ENCODE data around the gene DUSP28. TPM values are rescaled to one million over a fixed set of nuclear protein-coding genes. Genes with fewer than 3 reads are reported as not detected.
"Not testable (repeated sequence)": the region's sequence is repeated elsewhere in the genome, so short reads cannot be mapped to it uniquely, and the experiment has no call there.

Gene DUSP28, protein sequence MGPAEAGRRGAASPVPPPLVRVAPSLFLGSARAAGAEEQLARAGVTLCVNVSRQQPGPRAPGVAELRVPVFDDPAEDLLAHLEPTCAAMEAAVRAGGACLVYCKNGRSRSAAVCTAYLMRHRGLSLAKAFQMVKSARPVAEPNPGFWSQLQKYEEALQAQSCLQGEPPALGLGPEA
- 8.2 and 11.3 TPM in 2 replicates for polyA plus RNA-seq (2014; cell fraction: cytosol; rRNA removed)
- polyA plus RNA-seq (2014; cell fraction: nucleus; rRNA removed) = 3.3 and 6.3 TPM in 2 replicates

DNA sequence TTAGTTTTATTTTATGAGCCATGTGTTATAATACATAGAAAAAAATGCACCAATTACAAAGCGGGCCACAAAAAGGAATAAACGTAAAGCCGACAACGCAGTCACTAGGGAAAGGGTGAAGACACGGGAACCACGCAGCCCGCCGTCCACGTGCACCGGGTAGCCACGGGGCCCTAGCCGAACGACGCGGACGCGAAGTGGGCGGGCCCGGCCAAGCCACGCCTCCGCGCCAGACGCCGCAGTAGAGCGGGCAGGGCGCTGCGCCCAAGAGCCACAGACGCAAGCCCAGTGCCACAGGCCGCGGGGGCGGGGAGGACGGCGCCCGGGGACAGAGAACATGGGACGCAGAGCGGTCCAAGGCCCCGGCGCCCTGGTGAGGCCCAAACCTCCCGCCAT is at the start of gene DUSP28:
Gene DUSP28, plus strand, starts transcription at position 274 of the 396 bp plus-strand sequence. CDS start 328 bp downstream, outside the sequence.
- DNase-seq (ENCODE audit: low spot score) = peak; percentile 87

DNA sequence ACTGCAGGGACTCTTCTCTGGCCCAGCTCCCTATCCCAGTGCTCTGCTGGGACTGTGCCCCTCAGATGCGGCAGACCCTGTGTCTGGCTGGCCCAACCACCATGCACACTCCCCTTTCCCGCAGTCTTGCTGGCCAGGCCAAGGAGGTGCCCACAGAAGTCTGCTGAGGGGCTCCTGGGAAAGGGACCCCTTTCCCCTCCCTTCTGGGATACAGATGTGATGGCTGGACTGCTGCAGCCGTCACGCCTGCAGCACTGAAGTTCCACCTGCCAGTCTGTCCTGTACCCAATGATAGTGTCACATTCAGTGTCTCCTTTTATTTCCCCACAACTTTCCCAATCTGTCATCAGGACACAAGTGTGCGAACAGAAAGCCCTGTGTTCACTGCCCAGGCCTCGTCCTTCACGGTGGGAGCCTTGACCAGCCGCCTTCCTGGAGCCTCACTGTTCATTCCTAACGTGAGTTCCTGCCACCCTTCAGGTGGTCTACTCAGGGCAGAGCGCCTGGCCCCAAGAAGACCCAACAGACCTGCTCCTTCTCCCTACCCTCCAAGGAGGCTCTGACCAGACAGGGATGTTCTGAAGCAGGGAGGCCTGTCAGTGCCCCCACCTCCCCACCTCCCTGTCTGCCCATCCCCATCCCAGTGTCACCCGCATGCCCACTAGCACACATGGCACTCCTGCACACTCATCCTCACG is 49.5 kb upstream of the DUSP28 start:
- DNase-seq (ENCODE audit: low spot score) = no peak

DNA sequence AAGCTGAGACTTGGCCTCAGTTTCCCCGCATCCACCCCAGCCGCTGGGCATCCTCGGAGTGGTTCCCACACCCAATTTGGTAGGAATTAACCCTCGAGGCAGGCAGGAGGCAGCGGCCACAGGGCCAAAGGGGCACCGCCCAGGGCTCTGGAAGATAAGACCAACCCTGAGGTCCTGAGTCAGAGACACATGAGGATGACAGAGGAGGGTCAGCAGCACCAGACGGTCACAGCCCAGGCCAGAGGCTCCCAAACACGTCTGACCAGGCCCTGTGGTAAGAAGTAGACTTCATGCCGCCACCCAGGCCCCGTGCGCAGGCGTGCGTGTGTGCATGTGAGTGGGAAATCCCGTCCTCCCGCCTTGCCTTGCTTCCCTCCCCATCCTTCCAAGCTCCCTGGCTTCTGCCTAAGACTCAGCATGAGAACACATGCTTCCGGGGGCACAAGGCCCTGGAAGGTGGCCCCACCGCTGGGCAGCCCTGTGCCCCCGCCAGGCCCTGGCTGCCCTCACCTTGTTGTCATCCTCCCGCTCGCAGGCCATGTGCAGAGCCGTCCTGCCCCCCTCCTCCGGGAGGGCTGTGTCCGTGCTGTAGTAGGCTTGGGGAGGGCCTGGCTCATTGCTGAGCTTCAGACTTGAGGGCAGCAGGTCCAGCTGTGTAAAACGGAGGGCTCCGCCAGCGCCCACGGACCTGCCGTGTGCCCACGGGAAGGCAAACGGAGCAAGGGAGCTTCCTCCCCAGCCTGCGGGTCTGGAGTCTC is 48.6 kb upstream of the DUSP28 start:
- no peak for DNase-seq (ENCODE audit: low spot score)

DNA sequence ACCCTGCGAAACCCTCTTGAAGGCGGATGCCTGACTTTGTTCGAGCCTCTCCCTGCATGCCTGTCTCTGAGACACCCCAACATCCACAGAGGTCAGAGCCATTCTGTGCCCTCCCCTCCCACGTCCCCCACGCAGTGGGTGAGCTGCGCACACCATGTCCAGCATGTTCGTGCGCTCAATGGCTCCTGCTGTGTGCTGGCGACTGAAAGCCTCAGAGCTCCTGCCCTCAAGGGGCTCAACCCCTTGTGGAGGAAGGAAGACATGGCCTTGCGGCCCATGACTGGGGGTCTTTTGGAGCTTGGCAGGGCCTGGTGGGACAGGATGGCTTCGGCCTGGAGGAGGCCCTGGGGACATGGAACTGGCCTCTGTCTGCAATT is 48.1 kb upstream of the DUSP28 start:
- DNase-seq (ENCODE audit: low spot score) = no peak

DNA sequence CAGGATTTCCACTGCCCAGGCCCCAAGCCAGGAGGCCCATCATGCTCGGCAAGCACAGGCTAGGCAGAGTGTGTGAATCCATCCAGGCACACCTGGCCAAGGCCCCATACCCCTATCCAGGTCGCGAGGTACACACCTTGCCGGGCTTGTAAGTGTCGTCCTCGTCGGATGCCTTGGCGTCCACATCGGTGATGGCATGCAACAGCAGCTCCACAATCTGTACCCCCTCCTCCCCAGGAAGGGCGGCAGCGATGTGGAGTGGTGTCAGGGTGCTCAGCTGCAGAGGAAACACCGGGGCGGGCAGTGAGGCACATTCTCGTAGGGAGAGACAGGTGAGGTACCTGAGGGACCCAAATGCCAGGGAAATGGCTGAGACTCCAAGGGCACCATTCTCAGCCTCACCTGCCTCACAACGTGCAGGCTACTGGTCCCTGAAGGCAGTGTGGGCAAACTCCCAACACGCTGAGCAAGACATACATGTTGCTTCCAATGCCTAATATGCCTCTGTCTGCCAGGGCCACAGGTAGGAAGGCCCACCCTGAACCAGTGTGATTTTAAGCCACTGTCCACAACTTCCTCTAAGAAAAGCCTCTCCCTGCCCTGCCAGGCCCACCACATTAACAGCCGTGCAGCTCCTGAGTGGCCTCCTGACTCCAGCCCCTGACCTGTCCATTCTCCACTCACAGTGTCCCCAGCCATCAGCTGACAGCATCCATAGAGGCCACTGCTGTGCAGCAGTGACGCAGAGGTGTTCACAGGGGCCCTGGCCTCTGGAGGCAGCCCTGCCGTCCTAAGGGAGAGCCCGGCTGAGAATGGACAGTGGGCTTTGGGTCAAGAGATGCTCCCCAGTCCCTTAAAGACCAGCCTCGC is 47.3 kb upstream of the DUSP28 start:
- DNase-seq (ENCODE audit: low spot score) = no peak

DNA sequence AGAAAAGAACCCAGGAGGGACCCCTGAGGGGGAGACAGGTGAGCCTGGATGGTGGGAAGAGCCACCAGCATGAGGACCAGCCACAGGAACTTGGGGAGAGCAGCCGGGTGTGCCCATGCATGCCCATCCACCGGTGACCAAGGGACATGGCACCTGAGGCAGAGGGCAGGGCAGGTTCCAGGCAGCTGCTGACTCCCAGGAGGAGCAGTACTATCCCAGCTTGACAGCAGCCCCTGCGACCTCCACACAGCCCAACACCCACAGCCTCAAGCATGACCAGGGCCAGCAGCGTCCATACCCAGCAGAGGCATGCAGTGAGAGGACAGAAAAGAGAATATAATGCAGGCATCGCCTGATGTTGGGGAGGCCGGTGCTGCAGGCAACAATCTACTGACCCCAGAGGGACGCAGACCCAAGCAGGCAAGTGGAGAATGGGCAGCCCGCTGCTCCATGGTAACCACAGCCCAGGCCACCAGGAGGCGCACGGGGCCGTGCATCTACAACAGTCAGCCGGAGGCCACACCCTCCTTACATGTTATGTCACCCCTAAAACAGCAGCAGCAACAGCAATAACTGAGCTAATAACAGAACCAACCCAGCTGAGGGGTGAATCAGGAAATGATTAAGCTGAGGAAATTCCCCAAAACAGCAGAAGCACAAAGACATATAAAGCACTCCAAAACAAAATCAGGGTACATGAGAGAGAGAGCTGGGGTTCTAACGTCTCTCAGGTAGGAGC is 46.4 kb upstream of the DUSP28 start:
- peak; percentile 23 for DNase-seq (ENCODE audit: low spot score)

DNA sequence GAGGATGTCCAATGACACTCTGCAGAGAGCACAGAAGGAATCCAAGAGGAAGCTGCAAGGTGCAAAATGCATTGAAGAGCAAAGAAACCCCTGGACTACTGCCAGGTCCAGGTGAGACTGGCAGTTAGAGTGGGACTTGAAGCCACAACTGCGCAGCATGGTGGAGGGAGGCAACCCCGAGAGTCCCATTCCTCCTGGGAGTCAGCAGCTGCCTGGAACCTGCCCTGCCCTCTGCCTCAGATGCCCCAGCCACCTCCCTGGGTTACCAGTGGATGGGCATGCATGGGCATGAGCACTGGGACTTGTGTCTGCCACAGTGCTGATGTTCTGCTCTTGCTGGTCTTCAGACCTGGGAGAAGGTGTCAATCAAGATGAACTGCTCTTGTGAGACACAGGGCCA is 45.5 kb upstream of the DUSP28 start:
- no peak for DNase-seq (ENCODE audit: low spot score)

DNA sequence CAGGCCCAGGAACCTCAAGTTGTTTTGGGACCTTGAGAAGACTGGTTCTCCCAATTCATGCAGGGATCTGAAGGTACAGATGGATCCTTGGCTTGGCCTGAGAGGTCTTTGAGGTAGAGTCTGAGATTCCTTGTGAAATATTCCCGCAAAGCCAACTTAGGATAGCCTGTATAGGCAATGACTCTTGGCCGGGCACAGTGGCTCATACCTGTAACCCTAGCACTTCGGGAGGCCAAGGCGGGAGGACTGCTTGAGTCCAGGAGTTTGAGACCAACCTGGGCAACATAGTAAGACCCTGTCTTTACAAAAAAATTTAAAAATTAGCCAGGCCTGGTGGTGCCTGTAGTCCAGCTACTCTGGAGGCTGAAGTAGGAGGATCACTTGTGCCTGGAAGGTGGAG is 42.8 kb upstream of the DUSP28 start:
- no peak for DNase-seq (ENCODE audit: low spot score)

DNA sequence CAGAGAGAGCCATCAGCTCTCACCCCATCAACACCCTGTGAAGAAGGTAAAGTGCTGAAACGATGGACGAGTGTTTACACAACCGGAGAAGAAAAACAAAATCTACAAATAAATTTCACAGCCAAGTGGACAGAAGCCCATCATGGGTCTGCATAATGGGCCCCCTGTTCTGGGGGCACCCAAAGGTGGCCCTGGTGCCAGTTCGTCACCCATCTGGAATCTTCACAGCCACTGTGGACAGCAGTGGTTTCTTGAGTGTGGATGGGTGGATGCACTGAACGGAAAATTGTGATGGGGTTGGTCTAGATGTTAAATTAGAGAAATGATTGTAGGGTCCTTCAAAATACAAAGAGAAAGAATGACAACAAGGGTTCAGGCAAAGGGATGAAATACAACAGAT is 41.2 kb upstream of the DUSP28 start:
- DNase-seq (ENCODE audit: low spot score) = no peak

DNA sequence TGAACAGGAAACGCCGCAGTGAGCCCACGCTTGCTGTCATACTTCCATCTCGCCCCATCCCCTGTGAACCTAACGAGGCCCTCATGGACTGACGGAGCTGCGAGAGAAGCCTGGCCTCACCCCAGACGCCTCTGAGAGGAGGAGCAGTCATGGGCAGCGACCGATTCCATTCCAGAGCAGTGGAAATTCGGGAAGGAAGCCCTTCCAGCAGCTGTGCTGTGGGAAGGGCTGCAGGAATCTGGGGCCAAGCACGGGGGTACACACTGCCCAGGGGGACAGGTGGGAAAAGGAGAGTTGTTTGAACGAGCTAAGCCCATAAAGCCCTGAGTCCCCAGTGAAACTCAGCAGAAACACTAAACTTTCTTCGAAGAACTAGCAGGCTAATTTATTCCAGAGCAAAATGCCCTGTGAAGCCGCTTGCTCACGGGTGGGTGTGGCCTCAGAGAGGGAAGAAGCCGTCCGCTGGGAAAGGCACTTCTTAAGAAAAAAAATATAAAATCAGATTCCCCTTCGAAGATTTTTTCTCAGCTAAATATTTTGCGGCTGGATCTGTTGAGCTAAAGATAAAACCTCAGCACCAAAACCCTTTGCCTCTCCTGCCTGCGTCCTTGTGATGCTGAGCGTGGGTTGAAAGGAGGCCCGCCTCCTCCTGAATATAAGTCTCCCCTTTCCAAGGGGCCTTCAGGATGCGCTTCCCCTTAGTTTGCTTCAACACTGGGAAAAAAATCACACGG is 40.6 kb upstream of the DUSP28 start:
- DNase-seq (ENCODE audit: low spot score) = no peak

DNA sequence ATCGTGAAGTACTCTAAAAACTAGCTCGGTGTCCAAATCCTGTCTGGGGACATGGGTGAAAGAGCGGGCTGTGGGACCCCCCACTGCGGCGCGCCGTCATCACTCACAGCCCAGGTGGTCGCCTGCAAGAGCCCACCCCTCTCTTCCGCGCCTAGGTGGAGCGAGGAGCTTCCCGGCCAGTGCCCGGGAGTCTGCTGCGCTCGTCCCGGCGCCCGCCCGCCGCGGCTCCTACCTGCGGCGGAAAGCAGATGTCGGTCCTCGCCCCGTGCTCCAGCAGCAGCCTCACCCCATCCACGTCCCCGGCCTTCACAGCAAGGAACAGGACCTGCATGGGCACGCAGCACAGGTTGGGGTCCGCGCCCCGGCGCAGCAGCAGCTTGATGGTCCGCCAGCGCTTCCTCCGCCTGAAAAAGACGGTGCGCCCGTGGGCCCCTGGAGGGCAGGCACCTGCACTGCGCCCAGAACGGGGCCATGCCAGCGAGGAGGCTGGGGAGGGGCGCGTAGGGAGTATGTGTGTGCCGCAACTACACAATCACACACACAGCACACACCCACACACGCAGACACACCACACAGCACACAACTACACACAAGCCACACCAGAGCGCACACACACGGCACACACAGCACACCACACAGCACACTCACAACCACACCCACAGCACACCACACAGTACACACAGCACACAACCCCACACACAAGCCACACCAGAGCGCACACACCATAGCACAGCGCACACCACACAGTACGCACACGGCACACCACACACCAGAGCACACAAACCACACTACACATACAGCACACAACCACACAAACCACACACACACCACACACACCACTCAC is 39.8 kb upstream of the DUSP28 start:
- no peak for DNase-seq (ENCODE audit: low spot score)

DNA sequence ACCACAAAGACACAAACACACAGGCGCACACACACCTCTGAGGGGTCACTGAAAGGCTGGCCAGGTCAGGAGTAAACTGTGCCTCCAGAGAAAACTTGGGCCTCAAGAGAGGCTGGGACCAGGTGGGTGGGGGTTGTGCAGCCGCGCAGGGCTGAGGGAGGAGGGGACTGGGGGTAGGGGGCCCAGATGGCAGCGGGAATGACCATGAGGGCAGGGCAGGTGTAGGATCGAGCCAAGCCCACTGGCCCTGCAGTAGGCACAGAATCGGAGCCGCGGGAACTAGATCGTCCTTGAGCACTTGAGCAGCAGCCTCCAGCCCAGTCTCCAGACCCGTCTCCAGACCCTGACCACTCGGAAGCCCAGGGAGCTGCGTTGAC is 39.2 kb upstream of the DUSP28 start:
- DNase-seq (ENCODE audit: low spot score) = no peak

DNA sequence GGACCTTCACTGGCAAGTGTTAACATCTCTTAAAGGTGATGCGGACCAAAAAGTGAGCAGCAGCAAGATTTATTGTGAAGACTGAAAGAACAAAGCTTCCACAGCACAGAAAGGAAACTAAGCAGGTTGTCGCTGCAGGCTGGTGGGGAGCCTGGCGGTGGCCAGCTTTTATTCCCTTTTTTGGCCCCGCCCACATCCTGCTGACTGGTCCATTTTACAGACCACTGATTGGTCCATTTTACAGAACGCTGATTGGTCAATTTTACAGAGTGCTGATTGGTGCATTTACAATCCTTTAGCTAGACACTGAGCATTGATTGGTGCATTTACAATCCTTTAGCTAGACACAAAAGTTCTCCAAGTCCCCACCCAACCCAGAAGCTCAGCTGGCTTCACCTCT is 38.3 kb upstream of the DUSP28 start:
- not testable (repeated sequence) for DNase-seq (ENCODE audit: low spot score)

DNA sequence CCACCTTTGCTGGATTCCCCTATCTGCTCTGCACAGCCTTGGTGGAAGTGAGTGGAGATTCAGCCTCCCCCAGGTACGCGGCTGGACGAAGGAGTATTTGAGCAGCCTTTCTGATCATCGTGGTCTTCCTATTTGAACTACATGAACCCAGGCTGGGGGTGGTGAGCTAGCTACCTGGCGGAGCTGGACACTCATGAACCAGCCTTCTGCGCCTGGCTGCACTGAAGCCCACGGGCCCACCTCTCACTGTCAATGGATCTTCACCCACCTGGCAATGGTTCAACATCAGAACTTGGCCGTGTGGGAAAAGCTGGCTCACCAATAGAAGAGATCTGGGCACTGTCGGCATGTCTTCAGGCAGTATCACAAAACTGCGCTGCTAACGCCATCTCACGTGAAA is 37.8 kb upstream of the DUSP28 start:
- DNase-seq (ENCODE audit: low spot score) = no peak

DNA sequence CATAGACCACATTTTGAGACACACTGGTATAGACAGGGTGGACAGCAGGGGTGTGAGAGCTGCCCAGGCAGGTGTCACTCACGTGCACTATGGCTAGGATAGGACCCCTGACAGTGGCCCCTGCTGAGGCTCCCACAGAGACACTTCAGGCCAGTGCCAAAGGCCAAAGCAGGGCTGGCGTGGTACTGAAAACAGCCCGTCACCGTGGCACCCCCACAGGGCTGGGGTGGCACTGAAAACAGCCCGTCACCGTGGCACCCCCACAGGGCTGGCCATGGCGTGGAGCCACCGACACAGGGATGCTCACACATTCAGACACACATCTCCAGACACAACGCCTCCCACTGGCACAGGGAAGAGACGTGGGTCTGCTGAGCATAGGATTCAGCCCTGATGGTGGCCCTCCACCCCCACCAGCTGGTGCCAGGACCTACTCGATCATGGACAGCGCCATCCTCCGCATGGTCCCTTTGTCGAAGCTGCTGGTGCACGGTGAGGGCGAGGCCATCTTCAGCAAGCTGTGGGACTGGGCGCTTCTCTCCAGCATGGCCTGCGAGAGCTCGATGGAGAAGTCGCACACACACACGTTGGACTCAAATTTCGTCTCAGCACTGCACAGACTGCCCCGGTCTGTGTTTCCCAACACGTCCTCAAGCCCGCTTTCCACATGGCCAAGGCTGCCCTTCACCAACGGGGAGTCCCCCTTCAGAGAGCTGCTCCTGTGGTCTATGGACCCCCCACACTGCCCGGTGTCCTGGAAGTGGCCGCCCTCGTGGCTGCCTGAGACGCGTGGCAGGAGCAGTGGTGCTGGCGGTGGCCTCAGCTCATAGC is 36.5 kb upstream of the DUSP28 start:
- no peak for DNase-seq (ENCODE audit: low spot score)

DNA sequence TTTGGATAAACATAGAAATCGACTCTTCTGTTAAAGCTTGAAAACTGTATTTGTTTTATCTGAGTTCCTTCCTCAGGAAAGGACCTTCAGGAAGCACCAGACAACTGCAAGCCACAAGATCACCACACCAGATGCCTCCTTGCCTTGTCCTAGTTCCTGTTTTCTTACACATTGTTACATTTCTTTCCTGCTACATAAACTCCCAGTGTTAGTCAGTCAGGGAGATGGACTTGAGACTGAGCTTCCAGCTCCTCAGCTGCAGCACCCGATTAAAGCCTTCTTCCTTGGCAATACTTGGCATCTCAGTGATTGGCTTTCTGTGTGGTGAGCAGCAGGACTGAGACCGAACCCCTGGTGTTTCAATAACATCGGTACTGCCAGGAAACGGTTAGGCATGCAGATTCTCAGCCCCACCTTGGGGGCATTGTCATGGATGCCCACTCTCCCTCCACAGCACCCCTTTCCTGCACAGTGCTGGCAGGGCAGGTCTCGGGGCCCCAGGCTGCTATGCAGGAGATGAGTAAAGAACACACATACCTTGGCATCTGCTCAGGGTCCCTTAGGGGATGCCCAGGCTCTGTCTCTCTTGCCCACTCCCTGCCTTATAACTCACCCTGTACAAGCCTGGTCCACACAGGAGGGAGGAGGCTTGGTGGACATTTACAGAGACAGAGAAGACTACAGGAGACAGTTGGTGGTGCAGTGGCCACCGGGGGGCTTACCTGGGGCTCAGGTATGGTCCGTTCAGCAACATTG is 35.0 kb upstream of the DUSP28 start:
- DNase-seq (ENCODE audit: low spot score) = no peak

DNA sequence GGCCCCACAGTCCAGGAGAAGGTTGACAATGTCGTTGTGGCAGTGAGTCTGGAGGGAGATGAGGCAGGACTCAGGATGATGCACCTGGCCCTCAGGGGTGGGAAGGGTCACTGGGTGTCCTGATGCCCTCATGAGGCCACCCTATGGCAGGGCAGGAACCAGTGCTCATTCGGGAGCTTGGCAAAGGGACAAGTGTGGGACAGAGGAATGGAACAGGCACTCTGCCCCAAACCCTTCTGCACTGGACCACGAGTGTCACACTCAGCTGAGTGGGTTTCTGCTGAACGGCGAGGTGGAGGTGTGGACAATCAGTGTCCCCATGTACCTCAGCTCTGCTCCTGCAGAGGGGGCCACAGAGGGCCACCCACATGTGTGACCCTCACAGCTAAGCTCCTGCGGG is 34.4 kb upstream of the DUSP28 start:
- DNase-seq (ENCODE audit: low spot score) = no peak

DNA sequence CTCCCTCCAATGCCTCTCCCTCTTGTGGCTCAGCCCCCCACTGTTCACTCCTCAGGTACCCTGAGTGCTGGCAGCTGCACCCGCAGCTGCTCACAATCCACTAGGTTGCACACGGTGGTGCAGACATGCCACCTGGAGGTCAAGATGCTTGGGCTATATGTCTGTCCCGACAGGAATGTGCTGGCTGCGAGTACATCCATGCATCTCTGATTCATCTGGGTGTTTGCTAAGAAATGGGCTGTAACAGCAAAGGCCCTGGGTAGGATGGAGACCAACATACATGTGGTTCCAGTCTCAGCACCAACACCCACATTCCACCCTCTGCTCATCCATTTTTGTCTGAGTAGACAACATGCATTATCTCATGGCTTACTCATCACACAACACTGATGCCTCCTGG is 33.6 kb upstream of the DUSP28 start:
- no peak for DNase-seq (ENCODE audit: low spot score)
